Fibroblast of skin of left biceps (primary cell): ENCODE data around the gene DAZL.

ENCODE experiments used
- DNase-seq, 2 experiments: peaks; one replicate each; pipeline ENCODE4 v3.0.0-alpha.2; 2013; ENCODE audit warnings: low read depth in 2 of 2

Gene DAZL

DNA sequence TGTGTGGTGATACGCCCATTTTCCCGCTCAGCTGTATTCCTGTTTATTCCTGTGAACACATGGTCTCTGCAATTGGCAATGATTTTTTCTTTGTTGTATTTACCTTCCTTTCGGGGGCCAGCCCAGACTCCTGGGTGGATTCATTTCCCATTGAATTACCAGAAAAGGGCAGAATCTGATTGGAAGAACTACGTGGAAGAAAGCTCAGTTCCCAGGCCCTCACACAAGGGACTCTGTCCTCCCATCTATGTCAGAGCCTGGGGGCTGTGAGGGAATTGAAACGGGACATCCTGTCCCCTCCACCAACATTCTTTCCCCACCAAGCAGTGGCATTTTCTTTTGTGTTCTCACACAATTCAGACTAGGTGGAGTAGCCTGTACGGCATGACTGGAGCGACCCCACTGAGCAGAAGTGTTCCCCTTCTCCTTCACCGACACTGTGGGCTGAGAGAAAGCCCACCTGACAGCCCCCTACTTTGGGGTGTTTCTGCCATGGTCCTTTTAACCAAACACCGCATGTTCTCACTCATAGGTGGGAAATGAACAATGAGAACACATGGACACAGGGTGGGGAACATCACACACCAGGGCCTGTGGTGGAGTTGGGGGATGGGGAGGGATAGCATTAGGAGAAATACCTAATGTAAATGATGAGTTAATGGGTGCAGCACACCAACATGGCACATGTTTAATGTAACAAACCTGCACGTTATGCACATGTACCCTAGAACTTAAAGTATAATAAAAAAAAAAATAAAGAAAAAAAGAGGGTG is 59.6 kb downstream of the DAZL start:
- no peak for DNase-seq

DNA sequence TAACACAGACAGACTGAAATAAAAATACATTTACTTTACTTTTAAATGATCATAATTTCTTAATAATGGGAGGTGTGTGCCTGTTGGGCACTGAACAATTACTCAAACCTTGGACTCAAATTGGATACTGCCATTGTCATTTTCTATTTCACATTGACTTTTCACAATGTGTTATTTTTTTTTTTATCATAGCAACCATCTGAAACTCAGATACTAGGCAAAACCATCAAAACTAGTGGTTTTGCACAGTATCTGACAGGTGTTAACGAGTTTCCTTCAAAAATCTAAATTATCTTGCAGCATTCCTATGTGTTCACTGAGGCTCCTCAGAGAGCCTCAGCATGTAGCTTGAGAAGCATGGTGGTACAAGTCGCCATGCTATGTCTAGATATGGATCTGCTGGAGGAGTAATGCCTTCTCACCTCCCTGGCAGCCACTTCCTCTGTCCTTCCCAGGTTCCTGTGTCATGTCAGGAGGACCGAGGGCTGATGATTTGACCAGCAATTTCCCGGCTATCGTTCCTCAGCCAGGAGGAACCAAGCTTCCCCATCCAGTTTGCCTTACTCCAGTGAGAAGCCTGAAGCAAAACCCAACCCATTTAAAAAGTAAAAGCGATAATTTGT is 61.9 kb downstream of the DAZL start:
- DNase-seq: no peak

DNA sequence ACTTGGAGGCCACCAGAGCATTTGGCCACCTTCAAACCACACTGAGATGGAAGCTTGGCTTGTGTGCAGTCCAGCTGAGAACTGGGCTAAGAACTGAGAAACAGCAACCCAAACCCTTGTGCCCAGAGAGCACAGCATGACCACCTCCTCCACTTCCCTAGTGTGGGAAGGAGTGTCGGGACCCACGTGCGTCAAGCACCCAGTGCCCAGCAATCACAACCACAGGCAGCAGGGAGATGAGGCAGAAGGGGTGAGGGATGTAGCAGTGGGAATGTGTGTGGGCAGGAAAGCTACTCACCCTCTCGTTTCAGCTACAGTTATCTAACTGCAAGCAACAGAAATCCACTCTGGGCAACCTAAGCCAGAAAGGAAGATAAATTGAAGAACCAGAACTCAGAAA is 66.7 kb downstream of the DAZL start:
- DNase-seq: no peak

DNA sequence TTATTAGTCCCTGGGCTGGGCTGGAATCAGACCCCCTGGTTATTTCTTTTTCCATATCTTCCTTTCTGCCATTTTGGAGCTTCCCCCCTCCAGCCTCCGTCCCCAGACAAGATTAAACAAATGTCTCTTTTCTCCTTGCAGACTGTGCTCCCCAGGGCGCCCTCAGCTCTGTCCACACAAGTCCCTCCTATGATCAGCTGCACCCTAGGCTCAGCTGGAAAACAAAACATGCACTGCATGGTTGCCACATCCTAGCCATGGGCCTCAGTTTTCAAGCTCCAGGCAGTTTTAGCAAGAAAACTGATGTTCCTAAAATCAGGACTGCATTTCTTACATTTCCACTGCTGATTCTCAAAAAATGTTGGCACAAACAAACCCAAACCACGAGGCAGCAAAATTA is 68.2 kb downstream of the DAZL start:
- no peak for DNase-seq
